H1 (cell line): Measurements from ENCODE around the gene SLC25A17. TPM values are rescaled to one million over a fixed set of nuclear protein-coding genes. Genes with fewer than 3 reads are reported as not detected.
A peak's percentile ranks its signal among the peaks of the same experiment; 100 is the strongest.

Source experiments
- BCL11A ChIP-seq, 2 experiments: IDR thresholded peaks; one replicate each; pipeline ENCODE4 v1.6.1; 2011; ENCODE audit warnings: low read depth in 2 of 2, low read length in 2 of 2, mild to moderate bottlenecking in 2 of 2
- BRCA1 ChIP-seq: IDR thresholded peaks from 2 replicates; pipeline ENCODE4 v1.6.1; 2012; ENCODE audit warnings: low read depth, low read length, improper control_type of control experiment
- FOSL1 ChIP-seq: IDR thresholded peaks from 2 replicates; pipeline ENCODE4 v1.6.1; 2011; ENCODE audit warnings: mild to moderate bottlenecking, low read depth, low read length, moderate library complexity; ENCODE audit not compliant: insufficient read depth
- NANOG ChIP-seq: IDR thresholded peaks from 2 replicates; pipeline ENCODE4 v1.6.1; 2011; ENCODE audit warnings: low read length, low read depth, mild to moderate bottlenecking, inconsistent platforms; ENCODE audit not compliant: insufficient read depth, poor library complexity, severe bottlenecking
- PHF8 ChIP-seq: fragments of 200-600 bp; sonication (generic); conservative IDR thresholded peaks from 2 replicates; pipeline ENCODE4 v1.7.1; 2012; ENCODE audit warnings: low read depth, mild to moderate bottlenecking, inconsistent platforms, low read length, moderate library complexity
- POU5F1 ChIP-seq: IDR thresholded peaks from 2 replicates; pipeline ENCODE4 v1.6.1; 2011; ENCODE audit warnings: low read depth, mild to moderate bottlenecking, low read length, moderate library complexity
- RBBP5 ChIP-seq: IDR thresholded peaks from 2 replicates; pipeline ENCODE4 v1.7.1; 2012; ENCODE audit warnings: low read depth, mild to moderate bottlenecking, inconsistent platforms, low read length, moderate library complexity, borderline replicate concordance
- polyA plus RNA-seq, 7 experiments: library from polyadenylated mRNA; depleted of rRNA in 3 of 7; stranded (reverse) in 5 of 7; unstranded in 2 of 7; fragments of >200 nt in 5 of 7; fragments of 200-250 nt in 2 of 7; gene quantifications; 1 replicate in 5 of 7; 2 replicates in 1 of 7; 4 replicates in 1 of 7; pipeline versions ENCODE4 v1.2.1 to v1.2.3, GENCODE V29; 2011 to 2013; ENCODE audit warnings: missing spikeins in 2 of 7, mixed read lengths in 2 of 7
- total RNA-seq: library from RNA; stranded (reverse); fragmentation: NEBNext Ultra II Directional; extraction: Animal tissue kit (Norgen Biotek cat#: 25700); gene quantifications from 2 replicates; pipeline ENCODE4 v1.2.1, GENCODE V29; 2021
- TF ChIP-seq, protein P1 (sequence below): fragments of 300-600 bp; sonication (generic); IDR thresholded peaks from 2 replicates; pipeline ENCODE4 v1.7.1; 2012; ENCODE audit warnings: low read length, moderate library complexity, mild to moderate bottlenecking, inconsistent platforms; ENCODE audit not compliant: insufficient replicate concordance
- TF ChIP-seq, protein P2 (sequence below): IDR thresholded peaks from 2 replicates; pipeline ENCODE4 v1.6.1; 2012; ENCODE audit warnings: inconsistent platforms

Gene SLC25A17
- total and polyA plus RNA-seq, 2 of the 8 experiments (the other 6 are each of a cell fraction or from before 2014, with no cell fraction given), result 17.9 to 40.4 TPM

GRCh38 chr22:40818747-40819598 is at the start of gene SLC25A17 (continued):
- TF ChIP-seq, protein P1, sequence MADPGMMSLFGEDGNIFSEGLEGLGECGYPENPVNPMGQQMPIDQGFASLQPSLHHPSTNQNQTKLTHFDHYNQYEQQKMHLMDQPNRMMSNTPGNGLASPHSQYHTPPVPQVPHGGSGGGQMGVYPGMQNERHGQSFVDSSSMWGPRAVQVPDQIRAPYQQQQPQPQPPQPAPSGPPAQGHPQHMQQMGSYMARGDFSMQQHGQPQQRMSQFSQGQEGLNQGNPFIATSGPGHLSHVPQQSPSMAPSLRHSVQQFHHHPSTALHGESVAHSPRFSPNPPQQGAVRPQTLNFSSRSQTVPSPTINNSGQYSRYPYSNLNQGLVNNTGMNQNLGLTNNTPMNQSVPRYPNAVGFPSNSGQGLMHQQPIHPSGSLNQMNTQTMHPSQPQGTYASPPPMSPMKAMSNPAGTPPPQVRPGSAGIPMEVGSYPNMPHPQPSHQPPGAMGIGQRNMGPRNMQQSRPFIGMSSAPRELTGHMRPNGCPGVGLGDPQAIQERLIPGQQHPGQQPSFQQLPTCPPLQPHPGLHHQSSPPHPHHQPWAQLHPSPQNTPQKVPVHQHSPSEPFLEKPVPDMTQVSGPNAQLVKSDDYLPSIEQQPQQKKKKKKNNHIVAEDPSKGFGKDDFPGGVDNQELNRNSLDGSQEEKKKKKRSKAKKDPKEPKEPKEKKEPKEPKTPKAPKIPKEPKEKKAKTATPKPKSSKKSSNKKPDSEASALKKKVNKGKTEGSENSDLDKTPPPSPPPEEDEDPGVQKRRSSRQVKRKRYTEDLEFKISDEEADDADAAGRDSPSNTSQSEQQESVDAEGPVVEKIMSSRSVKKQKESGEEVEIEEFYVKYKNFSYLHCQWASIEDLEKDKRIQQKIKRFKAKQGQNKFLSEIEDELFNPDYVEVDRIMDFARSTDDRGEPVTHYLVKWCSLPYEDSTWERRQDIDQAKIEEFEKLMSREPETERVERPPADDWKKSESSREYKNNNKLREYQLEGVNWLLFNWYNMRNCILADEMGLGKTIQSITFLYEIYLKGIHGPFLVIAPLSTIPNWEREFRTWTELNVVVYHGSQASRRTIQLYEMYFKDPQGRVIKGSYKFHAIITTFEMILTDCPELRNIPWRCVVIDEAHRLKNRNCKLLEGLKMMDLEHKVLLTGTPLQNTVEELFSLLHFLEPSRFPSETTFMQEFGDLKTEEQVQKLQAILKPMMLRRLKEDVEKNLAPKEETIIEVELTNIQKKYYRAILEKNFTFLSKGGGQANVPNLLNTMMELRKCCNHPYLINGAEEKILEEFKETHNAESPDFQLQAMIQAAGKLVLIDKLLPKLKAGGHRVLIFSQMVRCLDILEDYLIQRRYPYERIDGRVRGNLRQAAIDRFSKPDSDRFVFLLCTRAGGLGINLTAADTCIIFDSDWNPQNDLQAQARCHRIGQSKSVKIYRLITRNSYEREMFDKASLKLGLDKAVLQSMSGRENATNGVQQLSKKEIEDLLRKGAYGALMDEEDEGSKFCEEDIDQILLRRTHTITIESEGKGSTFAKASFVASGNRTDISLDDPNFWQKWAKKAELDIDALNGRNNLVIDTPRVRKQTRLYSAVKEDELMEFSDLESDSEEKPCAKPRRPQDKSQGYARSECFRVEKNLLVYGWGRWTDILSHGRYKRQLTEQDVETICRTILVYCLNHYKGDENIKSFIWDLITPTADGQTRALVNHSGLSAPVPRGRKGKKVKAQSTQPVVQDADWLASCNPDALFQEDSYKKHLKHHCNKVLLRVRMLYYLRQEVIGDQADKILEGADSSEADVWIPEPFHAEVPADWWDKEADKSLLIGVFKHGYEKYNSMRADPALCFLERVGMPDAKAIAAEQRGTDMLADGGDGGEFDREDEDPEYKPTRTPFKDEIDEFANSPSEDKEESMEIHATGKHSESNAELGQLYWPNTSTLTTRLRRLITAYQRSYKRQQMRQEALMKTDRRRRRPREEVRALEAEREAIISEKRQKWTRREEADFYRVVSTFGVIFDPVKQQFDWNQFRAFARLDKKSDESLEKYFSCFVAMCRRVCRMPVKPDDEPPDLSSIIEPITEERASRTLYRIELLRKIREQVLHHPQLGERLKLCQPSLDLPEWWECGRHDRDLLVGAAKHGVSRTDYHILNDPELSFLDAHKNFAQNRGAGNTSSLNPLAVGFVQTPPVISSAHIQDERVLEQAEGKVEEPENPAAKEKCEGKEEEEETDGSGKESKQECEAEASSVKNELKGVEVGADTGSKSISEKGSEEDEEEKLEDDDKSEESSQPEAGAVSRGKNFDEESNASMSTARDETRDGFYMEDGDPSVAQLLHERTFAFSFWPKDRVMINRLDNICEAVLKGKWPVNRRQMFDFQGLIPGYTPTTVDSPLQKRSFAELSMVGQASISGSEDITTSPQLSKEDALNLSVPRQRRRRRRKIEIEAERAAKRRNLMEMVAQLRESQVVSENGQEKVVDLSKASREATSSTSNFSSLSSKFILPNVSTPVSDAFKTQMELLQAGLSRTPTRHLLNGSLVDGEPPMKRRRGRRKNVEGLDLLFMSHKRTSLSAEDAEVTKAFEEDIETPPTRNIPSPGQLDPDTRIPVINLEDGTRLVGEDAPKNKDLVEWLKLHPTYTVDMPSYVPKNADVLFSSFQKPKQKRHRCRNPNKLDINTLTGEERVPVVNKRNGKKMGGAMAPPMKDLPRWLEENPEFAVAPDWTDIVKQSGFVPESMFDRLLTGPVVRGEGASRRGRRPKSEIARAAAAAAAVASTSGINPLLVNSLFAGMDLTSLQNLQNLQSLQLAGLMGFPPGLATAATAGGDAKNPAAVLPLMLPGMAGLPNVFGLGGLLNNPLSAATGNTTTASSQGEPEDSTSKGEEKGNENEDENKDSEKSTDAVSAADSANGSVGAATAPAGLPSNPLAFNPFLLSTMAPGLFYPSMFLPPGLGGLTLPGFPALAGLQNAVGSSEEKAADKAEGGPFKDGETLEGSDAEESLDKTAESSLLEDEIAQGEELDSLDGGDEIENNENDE, result no peak
- TF ChIP-seq, protein P2, sequence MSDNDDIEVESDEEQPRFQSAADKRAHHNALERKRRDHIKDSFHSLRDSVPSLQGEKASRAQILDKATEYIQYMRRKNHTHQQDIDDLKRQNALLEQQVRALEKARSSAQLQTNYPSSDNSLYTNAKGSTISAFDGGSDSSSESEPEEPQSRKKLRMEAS, result peak; percentile 87
- TF ChIP-seq POU5F1, result no peak
- TF ChIP-seq PHF8, result peak; percentile 80
- TF ChIP-seq BRCA1, result no peak
- TF ChIP-seq FOSL1, result no peak
- TF ChIP-seq NANOG, result no peak
- no peak for TF ChIP-seq BCL11A (IDR thresholded peaks at IDR 0.05; ENCODE audit: low read depth in 2 of 2, low read length in 2 of 2)
- TF ChIP-seq RBBP5, result peak; percentile 84; the same call in 1 of the 2 replicates
